ENCODE results near the gene SGMS1.

The SGMS1 gene

GRCh38 chr10:50640238-50640637, 16.5 kb upstream of the SGMS1 start:
- no peak for DNase-seq (ENCODE audit: low read depth)
- no peak overlapping the region for H3K4me3 ChIP-seq (ENCODE audit: low read depth, low read length)

- no peak overlapping the region for H3K4me3 ChIP-seq (ENCODE audit: low read depth, low read length)
- DNase-seq (ENCODE audit: low read depth) = no peak
These were observed 13.1 kb upstream of the SGMS1 start for GRCh38 chr10:50636618-50637579.

GRCh38 chr10:50635286-50635685, 11.5 kb upstream of the SGMS1 start:
- peak; percentile 89 for DNase-seq (ENCODE audit: low read depth)
- no peak overlapping the region for H3K4me3 ChIP-seq (ENCODE audit: low read depth, low read length)

GRCh38 chr10:50634479-50634878, 10.7 kb upstream of the SGMS1 start:
- no peak overlapping the region for H3K4me3 ChIP-seq (ENCODE audit: low read depth, low read length)
- DNase-seq (ENCODE audit: low read depth) = no peak

GRCh38 chr10:50631052-50631451, 7.3 kb upstream of the SGMS1 start:
- DNase-seq (ENCODE audit: low read depth) = no peak
- no peak overlapping the region for H3K4me3 ChIP-seq (ENCODE audit: low read depth, low read length)

- H3K4me3 ChIP-seq (ENCODE audit: low read depth, low read length) = no peak overlapping the region
- DNase-seq (ENCODE audit: low read depth) = no peak
These were observed 5.9 kb upstream of the SGMS1 start for GRCh38 chr10:50629495-50630122.

GRCh38 chr10:50627896-50628295, 4.1 kb upstream of the SGMS1 start:
- H3K4me3 ChIP-seq (ENCODE audit: low read depth, low read length) = no peak overlapping the region
- no peak for DNase-seq (ENCODE audit: low read depth)

GRCh38 chr10:50627443-50627842, 3.7 kb upstream of the SGMS1 start:
- H3K4me3 ChIP-seq (ENCODE audit: low read depth, low read length) = no peak overlapping the region
- DNase-seq (ENCODE audit: low read depth) = no peak

- peak overlapping the region; percentile 83 for H3K4me3 ChIP-seq (ENCODE audit: low read depth, low read length)
- DNase-seq (ENCODE audit: low read depth) = no peak
These were observed 1.9 kb upstream of the SGMS1 start for GRCh38 chr10:50625649-50626132.

GRCh38 chr10:50624866-50625501, 1.2 kb upstream of the SGMS1 start:
- H3K4me3 ChIP-seq (ENCODE audit: low read depth, low read length) = peak overlapping the region; percentile 83
- DNase-seq (ENCODE audit: low read depth) = peak; percentile 37

GRCh38 chr10:50624413-50624865, 683 bp upstream of the SGMS1 start:
- H3K4me3 ChIP-seq (ENCODE audit: low read depth, low read length) = peak overlapping the region; percentile 83
- peak; percentile 85 for DNase-seq (ENCODE audit: low read depth)

- no peak for DNase-seq (ENCODE audit: low read depth)
- H3K4me3 ChIP-seq (ENCODE audit: low read depth, low read length) = peak overlapping the region; percentile 83
These were observed 772 bp downstream of the SGMS1 start for GRCh38 chr10:50622706-50623662.

GRCh38 chr10:50621968-50622705, 1.6 kb downstream of the SGMS1 start:
- DNase-seq (ENCODE audit: low read depth) = peak; percentile 79
- peak overlapping the region; percentile 83 for H3K4me3 ChIP-seq (ENCODE audit: low read depth, low read length)

GRCh38 chr10:50620899-50621298, 2.9 kb downstream of the SGMS1 start:
- no peak overlapping the region for H3K4me3 ChIP-seq (ENCODE audit: low read depth, low read length)
- DNase-seq (ENCODE audit: low read depth) = no peak

- DNase-seq (ENCODE audit: low read depth) = no peak
- no peak overlapping the region for H3K4me3 ChIP-seq (ENCODE audit: low read depth, low read length)
These were observed 3.9 kb downstream of the SGMS1 start for GRCh38 chr10:50619882-50620281.

- H3K4me3 ChIP-seq (ENCODE audit: low read depth, low read length) = no peak overlapping the region
- no peak for DNase-seq (ENCODE audit: low read depth)
These were observed 4.6 kb downstream of the SGMS1 start for GRCh38 chr10:50619166-50619565.

GRCh38 chr10:50618624-50619023, 5.1 kb downstream of the SGMS1 start:
- DNase-seq (ENCODE audit: low read depth) = no peak
- H3K4me3 ChIP-seq (ENCODE audit: low read depth, low read length) = no peak overlapping the region

- DNase-seq (ENCODE audit: low read depth) = no peak
- H3K4me3 ChIP-seq (ENCODE audit: low read depth, low read length) = no peak overlapping the region
These were observed 8.1 kb downstream of the SGMS1 start for GRCh38 chr10:50615658-50616057.
